Right renal pelvis (tissue), 4 donors: Measurements from ENCODE around the gene THAP4. TPM values are rescaled to one million over a fixed set of nuclear protein-coding genes. Genes with fewer than 3 reads are reported as not detected.
"Not testable (repeated sequence)": the region's sequence is repeated elsewhere in the genome, so short reads cannot be mapped to it uniquely, and the experiment has no call there.

Experiments used
- DNase-seq, 4 donors: peaks; one replicate each; pipeline ENCODE4 v3.0.0-alpha.2; 2013; ENCODE audit warnings: low read depth in 4 of 4, low spot score in 3 of 4, missing footprints in 1 of 4
- polyA plus RNA-seq, 4 donors: library from polyadenylated mRNA; unstranded; fragments of 120-200 nt; gene quantifications; one replicate each; pipeline ENCODE4 v1.2.1, GENCODE V29; 2013; ENCODE audit not compliant: insufficient read length in 4 of 4

THAP4 gene
- polyA plus RNA-seq, 4 donors = 54.3 to 71.4 (median 59.2) TPM

DNA sequence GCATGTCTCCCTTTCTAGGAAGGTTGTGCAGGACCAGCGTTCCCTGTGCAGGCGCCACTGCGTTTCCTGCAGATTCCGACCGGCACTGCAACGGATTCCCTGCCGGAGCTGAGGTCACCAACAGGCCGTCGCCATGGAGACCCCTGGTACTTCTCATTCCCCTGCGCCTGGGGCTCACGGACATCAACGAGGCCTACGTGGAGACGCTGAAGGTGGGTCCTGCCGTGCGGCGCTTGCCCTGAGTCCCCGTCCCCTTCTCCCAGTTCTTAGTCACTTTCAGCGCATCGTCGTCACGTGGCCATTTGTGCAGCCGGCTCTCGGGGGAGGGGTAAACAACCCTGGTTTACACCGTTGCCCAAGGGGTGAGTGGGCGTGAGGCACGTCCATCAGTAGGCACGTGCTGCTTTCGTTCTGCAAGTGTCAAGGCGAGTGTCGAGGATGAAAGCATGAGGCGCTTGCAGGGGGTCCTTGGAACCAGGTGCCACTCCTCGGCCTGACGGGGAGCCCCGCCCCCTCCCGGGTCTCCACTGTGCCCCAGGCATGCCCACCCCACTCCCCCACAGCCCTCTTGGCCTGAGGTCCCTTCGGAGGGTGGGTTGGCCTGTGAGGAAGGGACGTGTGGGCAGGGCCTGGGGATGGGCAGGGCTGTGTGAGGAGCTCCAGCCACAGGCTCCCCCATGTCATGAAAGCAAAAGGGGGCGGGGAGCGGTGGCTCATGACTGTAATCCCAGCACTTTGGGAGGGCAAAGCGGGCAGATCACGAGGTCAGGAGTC is 29.9 kb upstream of the THAP4 start:
- DNase-seq = peak in 2 of 4 donors; percentile 36 to 46

DNA sequence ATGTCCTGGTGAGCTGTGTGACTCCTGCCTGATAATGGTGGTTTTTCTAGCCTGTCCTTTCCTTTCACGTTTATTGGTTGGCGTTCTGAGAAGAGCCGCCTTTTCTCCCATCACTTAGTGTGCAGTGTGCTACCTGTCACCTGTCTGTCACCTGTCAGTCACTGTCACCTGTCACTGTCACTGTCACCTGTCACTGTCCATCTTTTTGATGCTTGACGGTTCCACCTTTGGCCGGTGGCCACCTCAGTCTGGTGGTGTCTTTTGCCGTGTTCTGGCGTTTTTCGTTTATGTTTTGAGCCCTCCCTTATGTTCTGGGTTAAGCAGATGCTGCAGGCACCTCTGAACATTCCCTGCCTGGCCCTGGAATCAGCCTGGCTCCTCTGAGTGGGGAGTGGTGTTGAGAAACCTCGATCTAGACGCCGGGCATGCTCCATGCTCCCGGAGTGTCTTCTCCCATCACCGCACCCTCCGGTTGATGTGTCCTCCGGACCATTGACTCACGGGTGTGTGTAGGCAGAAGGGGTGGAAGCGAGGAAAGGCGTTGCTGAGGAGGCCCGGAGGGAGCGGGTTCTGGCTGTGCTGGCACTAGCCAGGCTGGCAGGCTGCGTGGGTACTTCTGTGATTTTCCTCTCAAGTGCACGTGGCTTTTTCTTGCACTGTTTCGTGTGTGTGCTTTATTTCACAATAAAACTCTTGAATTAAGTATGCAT is 28.9 kb upstream of the THAP4 start:
- DNase-seq = no peak

DNA sequence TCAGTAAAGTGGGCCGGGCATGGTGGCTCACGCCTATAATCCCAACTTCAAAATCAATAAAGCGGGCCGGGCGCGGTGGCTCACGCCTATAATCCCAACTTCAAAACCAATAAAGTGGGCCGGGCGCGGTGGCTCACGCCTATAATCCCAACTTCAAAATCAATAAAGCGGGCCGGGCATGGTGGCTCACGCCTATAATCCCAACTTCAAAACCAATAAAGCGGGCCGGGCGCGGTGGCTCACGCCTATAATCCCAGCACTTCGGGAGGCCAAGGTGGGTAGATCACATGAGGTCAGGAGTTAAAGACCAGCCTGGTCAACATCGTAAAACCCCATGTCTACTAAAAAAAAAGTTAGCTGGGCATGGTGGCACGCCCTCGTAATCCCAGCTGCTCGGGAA is 25.8 kb upstream of the THAP4 start:
- DNase-seq = not testable (repeated sequence)

DNA sequence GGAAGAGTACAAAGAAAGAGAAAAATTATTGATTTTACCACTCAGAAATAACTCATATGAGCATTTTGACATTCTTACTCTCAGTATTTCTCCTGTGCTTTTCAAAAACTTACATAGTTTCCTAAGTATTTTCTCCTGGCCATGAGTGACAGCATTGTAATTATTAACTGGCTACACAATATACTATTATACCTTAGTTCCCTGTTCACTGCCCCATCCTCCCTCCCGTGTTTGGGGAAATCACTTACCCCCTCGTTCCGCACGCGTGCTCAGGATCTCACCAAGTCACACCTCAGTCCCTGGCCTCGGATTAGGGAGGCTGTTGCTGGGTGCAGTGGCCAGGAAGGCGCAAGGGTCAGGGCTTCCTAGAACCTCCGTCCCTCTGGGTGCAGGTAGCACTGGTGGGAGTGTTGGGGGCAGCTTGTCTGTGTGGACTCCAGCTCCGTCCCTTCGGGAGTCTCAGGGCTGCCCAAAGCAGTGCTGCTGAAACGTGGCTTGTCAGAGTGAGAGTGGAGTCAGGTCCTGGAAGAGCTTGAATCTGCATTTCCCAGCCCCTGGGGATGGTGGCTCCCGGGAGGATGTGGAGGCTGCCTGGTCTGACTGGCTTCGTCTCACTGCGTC is 23.7 kb upstream of the THAP4 start:
- no peak for DNase-seq

DNA sequence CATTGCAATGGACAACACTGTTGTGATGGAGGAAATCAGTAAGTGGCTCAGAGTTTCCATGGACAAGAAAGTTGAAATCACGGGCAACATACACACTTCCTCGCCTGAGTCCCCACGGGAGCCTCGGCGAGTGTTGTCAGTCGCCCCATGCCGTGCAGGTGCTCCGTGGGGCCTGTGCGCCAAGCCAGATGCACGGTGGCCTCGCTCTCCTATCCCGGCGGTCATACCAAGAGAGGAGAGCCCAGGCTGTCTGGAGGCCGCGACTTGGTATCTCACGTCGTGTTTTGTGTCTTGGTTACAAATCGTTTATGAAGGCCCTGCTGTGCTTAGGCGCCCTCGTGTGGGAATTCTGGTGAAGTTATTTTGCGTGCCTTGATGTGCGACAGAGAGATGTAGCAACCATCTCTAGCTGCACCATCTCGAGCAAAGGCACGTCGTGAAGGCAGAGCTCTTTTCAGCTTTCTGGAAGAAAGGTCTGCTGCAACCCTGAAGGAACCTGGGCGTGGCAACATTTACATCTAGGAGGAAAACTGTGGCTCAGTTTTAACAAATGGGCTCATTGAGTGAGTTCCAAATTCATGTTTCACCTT is 22.3 kb upstream of the THAP4 start:
- DNase-seq = peak in 2 of 4 donors; percentile 50 to 56

DNA sequence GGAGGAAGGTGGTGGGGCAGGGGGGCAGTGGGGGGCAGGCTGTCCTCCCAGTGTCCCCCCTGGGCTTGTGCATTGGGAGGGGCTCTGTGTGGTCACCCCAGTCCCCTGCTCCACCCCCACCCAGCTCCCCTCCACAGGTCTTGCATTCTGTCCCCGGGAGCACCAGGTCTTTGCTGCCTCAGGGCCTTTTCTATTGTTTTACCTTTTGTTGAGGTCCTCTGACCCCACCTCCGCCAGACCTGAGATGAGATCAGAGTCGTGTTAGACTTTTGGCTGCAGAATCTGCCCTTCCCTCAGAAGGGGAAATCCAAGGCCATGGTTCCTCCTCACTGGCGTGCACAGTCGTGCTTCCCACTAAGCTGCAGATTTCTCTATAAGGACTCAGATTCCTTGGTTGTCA is 21.3 kb upstream of the THAP4 start:
- no peak for DNase-seq

DNA sequence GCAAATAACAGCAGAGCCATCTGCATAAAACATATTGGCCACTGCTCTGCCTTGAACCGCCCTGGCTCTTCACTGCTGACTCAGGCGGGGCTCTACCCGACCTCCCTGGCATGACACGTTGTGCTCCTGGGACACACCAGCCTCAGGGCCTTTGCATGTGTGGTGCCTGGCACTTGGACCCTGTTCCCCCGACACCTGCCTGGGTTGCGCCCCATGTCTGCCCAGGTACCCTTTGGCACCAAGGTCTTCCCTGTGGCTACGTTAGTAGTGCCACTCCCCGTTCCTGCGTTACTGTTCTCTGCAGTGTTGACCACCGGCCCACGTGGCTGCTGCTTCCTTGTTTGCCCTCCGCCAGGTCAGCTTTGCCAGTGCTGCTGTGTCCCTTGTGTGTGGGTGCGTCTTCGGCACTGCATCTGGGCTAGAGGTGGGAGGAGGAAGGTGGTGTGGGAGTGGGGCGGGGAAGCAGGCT is 20.9 kb upstream of the THAP4 start:
- no peak for DNase-seq

DNA sequence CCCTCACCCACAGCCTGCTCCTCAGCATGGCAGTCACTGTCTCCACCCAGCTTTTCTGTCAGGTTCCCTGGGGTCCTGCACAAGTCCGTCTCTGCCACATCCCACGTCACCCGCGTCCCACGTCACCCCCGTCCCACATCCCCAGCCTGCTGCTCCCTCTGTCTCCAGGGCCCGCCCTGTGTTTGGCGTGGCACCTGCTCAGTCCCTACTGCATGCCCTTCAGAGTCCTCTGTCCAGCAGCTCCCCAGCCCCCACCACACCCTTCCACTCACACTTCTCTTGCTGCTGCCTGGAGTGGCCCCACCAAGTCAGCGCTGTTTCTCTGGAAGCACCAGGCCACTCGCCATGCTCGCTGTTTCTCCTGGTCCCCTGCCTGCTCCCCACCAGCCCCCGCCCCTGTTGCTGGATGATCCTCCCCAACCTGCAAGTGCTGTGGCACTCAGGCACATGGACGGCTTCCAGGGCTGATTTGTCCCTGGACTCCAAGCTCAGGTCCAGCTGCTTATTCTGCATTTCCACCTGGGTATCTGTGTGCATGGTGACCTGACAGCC is 19.3 kb upstream of the THAP4 start:
- DNase-seq = no peak

DNA sequence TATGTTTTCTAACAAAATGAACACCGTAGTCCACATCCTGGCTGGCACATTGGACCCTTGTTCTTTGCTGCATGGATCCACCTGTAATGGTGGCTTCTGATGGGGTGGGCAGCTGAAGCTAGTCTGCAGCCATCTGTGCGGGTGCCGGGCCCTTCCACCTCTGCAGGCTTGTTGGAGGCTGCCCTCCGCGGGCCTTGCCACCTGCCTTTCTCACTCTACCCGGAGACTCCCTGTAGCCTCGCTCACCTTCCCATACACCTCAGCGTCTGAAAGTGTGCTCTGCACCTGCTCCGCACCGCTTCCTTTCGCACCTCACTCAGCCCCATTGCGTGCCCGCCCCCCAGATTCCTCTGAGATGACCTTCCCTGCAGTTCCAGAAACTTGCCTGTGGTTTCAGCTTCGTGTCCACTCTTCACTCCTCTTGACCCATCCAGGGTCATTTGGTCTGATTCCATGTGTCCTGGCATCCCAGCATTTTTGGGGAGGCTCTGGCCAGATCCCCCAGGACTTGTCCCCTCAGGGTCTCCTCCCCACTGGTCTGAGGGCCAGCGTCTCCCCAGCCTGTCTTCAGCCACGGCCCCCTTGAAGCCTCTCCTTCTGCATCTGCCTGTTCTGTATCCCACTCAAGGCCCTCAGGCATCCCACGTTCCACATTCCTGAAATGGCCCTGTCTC is 18.7 kb upstream of the THAP4 start:
- no peak for DNase-seq

DNA sequence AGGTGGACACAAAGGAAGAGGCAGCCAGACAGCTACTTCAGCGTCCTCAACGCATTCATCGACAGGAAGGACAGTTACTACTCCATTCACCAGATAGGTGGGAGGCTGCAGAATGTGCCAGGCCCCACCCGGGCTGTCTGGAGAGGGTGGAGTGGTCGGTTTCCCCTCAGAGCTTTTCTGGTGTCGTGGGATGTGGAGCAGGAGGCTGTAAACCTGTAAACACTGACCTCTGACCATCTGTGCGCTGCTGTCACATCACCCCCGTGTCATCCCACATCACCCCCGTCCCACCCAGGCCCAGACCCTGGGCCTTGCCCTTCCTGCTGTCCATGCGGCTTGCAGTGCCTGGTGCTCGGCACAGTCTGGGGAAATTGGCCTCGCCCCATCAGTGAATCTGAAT is 17.6 kb upstream of the THAP4 start:
- no peak for DNase-seq

DNA sequence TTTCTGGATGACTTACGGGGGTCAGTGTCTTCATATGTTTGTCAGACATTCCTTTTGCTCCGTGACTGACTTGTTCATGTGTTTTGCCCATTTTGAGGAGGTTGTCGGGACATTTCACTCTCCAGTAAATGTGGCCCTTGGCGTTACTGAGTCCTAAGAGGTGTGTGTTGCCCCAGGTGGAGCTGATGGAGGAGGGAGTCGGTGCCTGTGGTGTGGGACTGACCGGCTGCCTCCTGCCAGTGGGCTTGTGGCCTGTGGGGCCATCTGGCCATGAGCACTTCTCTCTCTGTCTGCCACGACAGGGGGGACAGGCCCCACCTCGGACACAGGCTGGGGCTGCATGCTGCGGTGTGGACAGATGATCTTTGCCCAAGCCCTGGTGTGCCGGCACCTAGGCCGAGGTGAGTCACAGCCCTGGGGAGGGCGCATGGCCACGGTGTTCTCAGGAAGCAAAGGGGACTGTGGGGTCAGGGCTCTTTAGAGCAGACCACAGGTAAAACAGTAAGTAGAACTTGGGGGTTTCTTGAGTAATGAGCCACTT is 16.3 kb upstream of the THAP4 start:
- DNase-seq = no peak

DNA sequence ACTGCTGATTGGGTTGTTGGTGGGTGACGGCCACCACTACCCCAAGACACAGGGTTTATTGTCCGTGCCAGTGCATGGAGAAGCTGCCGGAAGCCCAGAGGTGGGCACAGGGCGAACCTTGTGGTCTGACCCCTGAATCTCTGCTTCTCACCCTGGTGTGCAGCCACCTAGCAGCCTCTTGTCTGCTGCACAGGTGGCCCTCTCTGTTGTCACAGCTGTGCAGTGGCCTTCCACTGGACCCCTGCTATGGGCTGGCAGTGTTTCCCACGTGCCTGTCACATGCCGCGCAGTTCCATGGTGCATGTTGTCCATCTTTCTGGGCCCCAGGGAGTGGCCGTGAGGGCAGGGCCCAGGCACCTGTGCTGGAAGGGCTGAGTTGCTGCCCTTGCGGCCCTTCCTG is 15.8 kb upstream of the THAP4 start:
- DNase-seq = no peak

DNA sequence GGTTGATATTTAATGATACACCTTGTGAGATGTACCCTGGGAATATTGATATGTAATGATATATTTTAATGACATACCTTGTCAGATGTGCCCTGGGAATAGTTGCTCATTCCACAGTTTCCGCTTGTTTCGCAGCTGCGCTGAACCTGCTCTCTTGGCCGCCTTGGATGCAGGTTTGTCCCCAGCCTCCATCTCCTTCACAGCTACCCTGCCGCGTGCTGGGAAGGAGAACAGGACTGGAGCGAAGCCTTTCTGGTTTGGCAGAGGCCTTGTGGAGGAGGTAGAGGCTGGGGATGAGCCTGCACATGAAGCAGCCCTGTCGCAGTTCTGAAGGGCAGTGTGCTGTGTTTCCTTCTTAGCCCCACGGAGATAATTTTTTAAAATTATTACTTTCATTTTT is 15.2 kb upstream of the THAP4 start:
- no peak for DNase-seq

DNA sequence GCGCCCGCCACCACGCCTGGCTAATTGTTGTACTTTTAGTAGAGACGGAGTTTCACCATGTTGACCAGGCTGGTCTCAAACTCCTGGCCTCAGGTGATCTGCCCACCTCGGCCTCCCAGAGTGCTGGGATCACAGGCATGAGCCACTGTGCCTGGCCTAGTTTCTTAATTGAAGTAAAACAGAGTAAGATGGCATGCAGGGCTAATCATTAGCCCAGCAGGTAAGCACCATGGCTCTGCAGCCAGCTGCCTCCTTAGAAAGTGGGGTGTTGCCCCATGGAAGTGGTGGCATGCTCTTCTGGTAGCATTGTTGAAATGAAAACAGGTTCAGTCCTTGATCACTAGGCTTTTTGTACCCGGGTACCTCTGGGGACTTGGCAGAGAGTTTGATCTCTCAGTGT is 13.0 kb upstream of the THAP4 start:
- no peak for DNase-seq

DNA sequence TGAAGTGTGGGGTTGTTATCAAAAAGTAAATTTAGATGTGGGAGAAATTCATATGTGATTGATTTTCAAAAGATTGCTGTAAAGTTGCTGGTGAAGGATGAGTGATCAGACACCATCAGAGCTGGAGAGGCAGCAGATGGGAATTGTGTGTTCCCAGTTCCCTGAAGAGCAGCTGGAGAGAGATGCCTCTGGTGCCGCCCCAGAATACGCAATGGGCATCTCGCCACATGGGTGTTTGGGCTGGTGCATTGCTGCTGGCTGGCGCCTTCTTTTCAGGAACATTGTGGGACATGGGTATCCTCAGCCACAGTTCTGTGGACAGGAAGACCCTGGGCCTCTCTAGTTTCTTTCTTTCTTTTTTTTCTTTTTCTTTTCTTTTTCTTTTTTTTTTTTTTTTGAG is 12.4 kb upstream of the THAP4 start:
- no peak for DNase-seq

DNA sequence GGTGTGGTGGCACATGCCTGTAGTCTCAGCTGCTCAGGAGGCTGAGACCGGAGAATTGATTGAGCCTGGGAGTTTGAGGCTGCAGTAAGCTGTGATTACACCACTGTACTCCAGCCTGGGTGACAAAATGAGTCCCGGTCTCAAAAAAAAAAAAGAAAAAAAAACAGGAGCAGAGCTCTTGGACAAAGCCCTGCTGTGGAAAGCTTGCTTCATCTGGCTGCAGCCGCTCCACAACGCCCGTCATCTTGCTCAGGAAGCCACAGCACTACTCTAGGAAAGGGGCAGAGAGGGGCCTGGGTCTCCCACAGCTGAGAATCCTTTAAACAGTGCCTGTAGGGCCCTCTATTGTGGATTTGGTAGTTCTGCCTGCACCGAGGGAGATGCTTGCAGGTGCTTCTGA is 11.5 kb upstream of the THAP4 start:
- no peak for DNase-seq

DNA sequence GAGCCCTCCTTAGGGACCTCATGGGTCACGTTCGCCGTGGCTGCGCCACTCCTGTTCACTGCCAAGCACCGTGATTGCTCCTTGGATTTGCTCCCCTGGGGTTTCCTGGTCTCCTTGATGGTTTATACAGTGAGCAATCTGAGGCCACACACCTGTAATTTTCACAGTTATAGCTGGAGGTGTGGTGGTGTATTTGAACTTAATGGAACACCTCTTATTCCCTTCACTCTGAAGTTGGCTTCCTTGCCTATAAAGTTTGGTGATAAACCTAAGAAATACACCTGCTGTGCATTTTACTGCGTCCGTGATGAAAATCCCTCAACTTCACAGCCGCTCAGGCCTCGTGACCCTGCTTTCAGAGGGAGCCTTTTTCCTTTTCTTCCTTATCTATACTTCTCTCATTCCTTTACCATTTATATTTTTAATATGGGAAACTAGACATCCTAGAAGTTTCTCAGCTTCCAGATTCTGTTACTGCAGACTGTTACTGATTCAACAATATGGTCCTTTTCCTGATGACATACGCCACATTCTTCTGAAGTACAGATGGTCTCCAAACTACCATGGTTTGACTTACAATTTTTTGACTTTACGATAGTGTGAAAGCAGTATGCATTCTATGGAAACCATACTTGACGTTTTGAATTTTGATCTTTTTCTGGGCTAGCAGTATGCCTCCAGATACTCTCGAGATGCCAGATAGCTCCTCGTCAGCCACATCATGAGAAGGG is 9.1 kb upstream of the THAP4 start:
- DNase-seq = no peak

DNA sequence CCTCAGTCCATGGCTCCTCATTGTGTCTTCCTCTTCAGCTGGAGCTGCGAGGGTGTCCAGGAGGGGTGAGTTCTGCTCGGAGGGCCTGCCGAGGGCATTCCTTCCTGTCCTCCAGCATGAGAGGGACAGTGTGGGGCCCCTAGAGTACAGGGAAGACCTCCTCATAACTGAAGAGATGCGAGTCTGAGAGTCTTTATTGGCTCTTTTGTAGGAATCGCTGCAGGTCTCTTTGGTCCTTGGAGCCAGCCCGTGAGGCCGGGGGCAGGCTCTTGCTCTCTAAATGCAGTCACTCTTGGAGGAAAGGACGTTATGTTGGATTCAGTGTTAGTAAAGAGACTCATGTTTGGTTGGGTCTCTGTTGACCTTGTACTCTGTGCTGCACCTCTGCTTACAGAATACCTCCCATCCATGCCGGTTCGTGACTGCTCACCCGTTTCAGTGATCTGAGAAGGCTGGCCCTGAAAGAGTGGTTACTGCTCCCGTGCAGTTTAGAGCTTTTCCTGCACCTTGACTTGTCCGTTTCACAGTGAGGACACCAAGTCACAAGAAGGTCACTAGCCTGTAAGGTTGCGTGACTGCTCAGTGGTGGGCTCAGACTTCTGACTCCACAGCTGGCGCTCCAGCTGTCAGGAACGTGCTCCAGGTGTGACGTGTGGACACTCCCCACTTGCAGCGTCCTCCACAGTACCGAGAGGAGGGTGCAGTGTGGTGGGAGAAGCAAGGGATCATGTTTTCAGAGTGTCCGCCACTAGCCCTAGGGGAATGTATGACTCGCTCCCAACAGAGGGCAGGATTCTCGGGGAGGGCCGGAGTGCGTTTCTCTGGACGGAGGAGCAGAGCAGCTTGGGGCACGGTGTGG is 8.3 kb upstream of the THAP4 start:
- no peak for DNase-seq

DNA sequence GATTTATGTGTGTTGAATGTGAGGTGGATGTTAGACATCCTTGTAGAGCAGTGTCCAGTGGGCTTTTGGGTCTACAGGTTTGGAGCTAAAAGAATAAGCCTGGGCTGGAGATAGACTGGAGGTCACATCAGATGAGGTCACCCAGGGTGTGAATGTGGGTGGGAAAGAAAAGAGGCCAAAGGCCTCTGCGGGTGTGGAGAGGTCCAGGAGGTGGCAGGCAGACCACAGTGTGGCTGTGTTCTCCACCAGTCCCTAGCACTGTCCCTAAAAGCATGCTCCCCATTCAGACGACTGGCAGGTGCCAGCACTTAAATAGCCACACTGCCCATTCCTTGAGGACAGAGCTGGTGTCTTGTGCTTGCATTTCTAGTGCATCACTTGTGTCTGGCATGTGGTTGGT is 4.7 kb upstream of the THAP4 start:
- no peak for DNase-seq
